Activated effector memory CD4-positive, alpha-beta T cell treated with anti-CD3 and anti-CD28 coated beads, Interleukin-2, amount 50 U/mL, for 16 hours (primary cell): ENCODE measurements around the gene PALLD.

ENCODE experiments used
- DNase-seq: peaks from one replicate; pipeline ENCODE4 v3.0.0-alpha.2; 2020

PALLD gene

GRCh38 chr4:168651374-168651773 lies 154.5 kb downstream of the PALLD start:
- no peak for DNase-seq

- DNase-seq: no peak
Measured at GRCh38 chr4:168651864-168652263, 155.0 kb downstream of the PALLD start.

GRCh38 chr4:168652755-168653154 lies 155.9 kb downstream of the PALLD start:
- no peak for DNase-seq

GRCh38 chr4:168654104-168654847 lies 157.4 kb downstream of the PALLD start:
- no peak for DNase-seq

- no peak for DNase-seq
Measured at GRCh38 chr4:168654848-168655174, 158.0 kb downstream of the PALLD start.

- no peak for DNase-seq
Measured at GRCh38 chr4:168655182-168655581, 158.3 kb downstream of the PALLD start.

GRCh38 chr4:168656055-168656660 lies 159.3 kb downstream of the PALLD start:
- DNase-seq: no peak

GRCh38 chr4:168656946-168657473 lies 160.2 kb downstream of the PALLD start:
- no peak for DNase-seq

GRCh38 chr4:168658751-168659150 lies 161.9 kb downstream of the PALLD start:
- no peak for DNase-seq

GRCh38 chr4:168659741-168660465 lies 163.1 kb downstream of the PALLD start:
- no peak for DNase-seq

- no peak for DNase-seq
Measured at GRCh38 chr4:168662297-168662984, 165.6 kb downstream of the PALLD start.

GRCh38 chr4:168664242-168664891 lies 167.5 kb downstream of the PALLD start:
- DNase-seq: no peak

GRCh38 chr4:168666531-168666930 lies 169.7 kb downstream of the PALLD start:
- no peak for DNase-seq

- DNase-seq: no peak
Measured at GRCh38 chr4:168667376-168667775, 170.5 kb downstream of the PALLD start.

- no peak for DNase-seq
Measured at GRCh38 chr4:168667921-168668320, 171.1 kb downstream of the PALLD start.

- DNase-seq: no peak
Measured at GRCh38 chr4:168673476-168673875, 176.6 kb downstream of the PALLD start.

GRCh38 chr4:168674077-168674747 lies 177.4 kb downstream of the PALLD start:
- DNase-seq: no peak

GRCh38 chr4:168674866-168675265 lies 178.0 kb downstream of the PALLD start:
- DNase-seq: no peak

GRCh38 chr4:168677063-168677462 lies 180.2 kb downstream of the PALLD start:
- DNase-seq: no peak

- DNase-seq: no peak
Measured at GRCh38 chr4:168677879-168678278, 181.0 kb downstream of the PALLD start.

- DNase-seq: no peak
Measured at GRCh38 chr4:168678751-168679366, 182.0 kb downstream of the PALLD start.

GRCh38 chr4:168679397-168679796 lies 182.5 kb downstream of the PALLD start:
- no peak for DNase-seq
